ENCODE results near the gene ARHGAP12. TPM values are rescaled to one million over a fixed set of nuclear protein-coding genes. Genes with fewer than 3 reads are reported as not detected.

ARHGAP12 gene
- total RNA-seq, 2 experiments from 2014 or later, result 11.8 to 14.5 TPM

- intact Hi-C loops (cut with micrococcal nuclease; ENCODE audit: unreplicated experiment), result no loop called here
These were observed 26.0 kb upstream of the ARHGAP12 start for GRCh38 chr10:31954410-31955191.

GRCh38 chr10:31953480-31953879 is 24.8 kb upstream of the ARHGAP12 start:
- Histone ChIP-seq H3K4me3 (ENCODE audit: low read depth, low read length, poor library complexity, severe bottlenecking) (no peak overlapping the region), H3K9me3 (ENCODE audit: low read length) (peaks cover 7% of the 10 kb centered on the region; the same call in 1 of the 2 replicates), H3K79me2 (ENCODE audit: insufficient read depth, low read depth, low read length) (no peaks in the 10 kb centered on the region), H3K4me1 (ENCODE audit: insufficient read depth, low read length, poor library complexity, severe bottlenecking) (no peaks in the 10 kb centered on the region), H4K20me1 (ENCODE audit: insufficient read depth, low read length) (no peaks in the 10 kb centered on the region), H3K9me2 (ENCODE audit: insufficient read depth, low read length) (no peaks in the 10 kb centered on the region), H3K4me2 (ENCODE audit: low read length) (no peak overlapping the region), H3K27ac (ENCODE audit: low read depth, low read length, poor library complexity, severe bottlenecking) (no peak overlapping the region), H3K36me3 (ENCODE audit: insufficient read depth, low read length) (no peaks in the 10 kb centered on the region), H2AFZ (ENCODE audit: low read length) (no peak overlapping the region)
- DNase-seq (ENCODE audit: low spot score), result no peak
- CTCF ChIA-PET (ENCODE audit: unreplicated experiment), result no interaction called here
- POLR2A ChIA-PET, result interaction anchor here (0.7 kb wide), 1 partner anchor 1344 kb away, joined by 4 read pairs; no protein-coding TSS in a partner anchor
- intact Hi-C loops (cut with micrococcal nuclease; ENCODE audit: unreplicated experiment), result no loop called here
- BruUV-seq (replicated peaks), result no TSS peak
- TF ChIP-seq CTCF (conservative IDR thresholded peaks at IDR 0.05; ENCODE audit: low read length), result no peak
- no peak for TF ChIP-seq EZH2phosphoT487 (IDR thresholded peaks at IDR 0.05; ENCODE audit: borderline replicate concordance, low read depth, low read length)

More at GRCh38 chr10:31954410-31955191, 26.0 kb upstream of the ARHGAP12 start:
- H3K4me1 ChIP-seq (ENCODE audit: insufficient read depth, low read length, poor library complexity, severe bottlenecking), result no peaks in the 10 kb centered on the region
- peaks cover 7% of the 10 kb centered on the region; the same call in 1 of the 2 replicates for H3K9me3 ChIP-seq (ENCODE audit: low read length)
- no peaks in the 10 kb centered on the region for H3K9me2 ChIP-seq (ENCODE audit: insufficient read depth, low read length)
- no peak overlapping the region for H3K4me3 ChIP-seq (ENCODE audit: low read depth, low read length, poor library complexity, severe bottlenecking)
- ChIA-PET CTCF (ENCODE audit: unreplicated experiment) (no interaction called here), POLR2A (no interaction called here)
- H3K27ac ChIP-seq (ENCODE audit: low read depth, low read length, poor library complexity, severe bottlenecking), result no peak overlapping the region
- TF ChIP-seq EZH2phosphoT487 (IDR thresholded peaks at IDR 0.05; ENCODE audit: borderline replicate concordance, low read depth, low read length), result no peak
- DNase-seq (ENCODE audit: low spot score), result no peak
- no TSS peak for BruUV-seq (replicated peaks)
- no peak overlapping the region for H2AFZ ChIP-seq (ENCODE audit: low read length)
- H3K79me2 ChIP-seq (ENCODE audit: insufficient read depth, low read depth, low read length), result no peaks in the 10 kb centered on the region
- H3K4me2 ChIP-seq (ENCODE audit: low read length), result no peak overlapping the region
- H3K36me3 ChIP-seq (ENCODE audit: insufficient read depth, low read length), result no peaks in the 10 kb centered on the region
- no peaks in the 10 kb centered on the region for H4K20me1 ChIP-seq (ENCODE audit: insufficient read depth, low read length)

GRCh38 chr10:31953080-31953479 is 24.4 kb upstream of the ARHGAP12 start:
- no peak for TF ChIP-seq EZH2phosphoT487 (IDR thresholded peaks at IDR 0.05; ENCODE audit: borderline replicate concordance, low read depth, low read length)
- no peak for TF ChIP-seq CTCF (conservative IDR thresholded peaks at IDR 0.05; ENCODE audit: low read length)
- Histone ChIP-seq H3K36me3 (ENCODE audit: insufficient read depth, low read length) (no peaks in the 10 kb centered on the region), H3K4me2 (ENCODE audit: low read length) (no peak overlapping the region), H3K27ac (ENCODE audit: low read depth, low read length, poor library complexity, severe bottlenecking) (no peak overlapping the region), H3K79me2 (ENCODE audit: insufficient read depth, low read depth, low read length) (no peaks in the 10 kb centered on the region), H2AFZ (ENCODE audit: low read length) (no peak overlapping the region), H3K4me3 (ENCODE audit: low read depth, low read length, poor library complexity, severe bottlenecking) (no peak overlapping the region), H3K9me3 (ENCODE audit: low read length) (peaks cover 7% of the 10 kb centered on the region; the same call in 1 of the 2 replicates), H4K20me1 (ENCODE audit: insufficient read depth, low read length) (no peaks in the 10 kb centered on the region), H3K4me1 (ENCODE audit: insufficient read depth, low read length, poor library complexity, severe bottlenecking) (no peaks in the 10 kb centered on the region), H3K9me2 (ENCODE audit: insufficient read depth, low read length) (no peaks in the 10 kb centered on the region)
- ChIA-PET CTCF (ENCODE audit: unreplicated experiment) (no interaction called here), POLR2A (interaction anchor here (0.7 kb wide), 1 partner anchor 1345 kb away, joined by 4 read pairs; no protein-coding TSS in a partner anchor)
- intact Hi-C loops (cut with micrococcal nuclease; ENCODE audit: unreplicated experiment), result no loop called here
- no peak for DNase-seq (ENCODE audit: low spot score)
- BruUV-seq (replicated peaks), result no TSS peak

Measured in OCI-LY7 (cell line).